Measurements from ENCODE around the gene ADI1.
"Not testable (repeated sequence)": the region's sequence is repeated elsewhere in the genome, so short reads cannot be mapped to it uniquely, and the experiment has no call there.

ADI1 gene

DNA sequence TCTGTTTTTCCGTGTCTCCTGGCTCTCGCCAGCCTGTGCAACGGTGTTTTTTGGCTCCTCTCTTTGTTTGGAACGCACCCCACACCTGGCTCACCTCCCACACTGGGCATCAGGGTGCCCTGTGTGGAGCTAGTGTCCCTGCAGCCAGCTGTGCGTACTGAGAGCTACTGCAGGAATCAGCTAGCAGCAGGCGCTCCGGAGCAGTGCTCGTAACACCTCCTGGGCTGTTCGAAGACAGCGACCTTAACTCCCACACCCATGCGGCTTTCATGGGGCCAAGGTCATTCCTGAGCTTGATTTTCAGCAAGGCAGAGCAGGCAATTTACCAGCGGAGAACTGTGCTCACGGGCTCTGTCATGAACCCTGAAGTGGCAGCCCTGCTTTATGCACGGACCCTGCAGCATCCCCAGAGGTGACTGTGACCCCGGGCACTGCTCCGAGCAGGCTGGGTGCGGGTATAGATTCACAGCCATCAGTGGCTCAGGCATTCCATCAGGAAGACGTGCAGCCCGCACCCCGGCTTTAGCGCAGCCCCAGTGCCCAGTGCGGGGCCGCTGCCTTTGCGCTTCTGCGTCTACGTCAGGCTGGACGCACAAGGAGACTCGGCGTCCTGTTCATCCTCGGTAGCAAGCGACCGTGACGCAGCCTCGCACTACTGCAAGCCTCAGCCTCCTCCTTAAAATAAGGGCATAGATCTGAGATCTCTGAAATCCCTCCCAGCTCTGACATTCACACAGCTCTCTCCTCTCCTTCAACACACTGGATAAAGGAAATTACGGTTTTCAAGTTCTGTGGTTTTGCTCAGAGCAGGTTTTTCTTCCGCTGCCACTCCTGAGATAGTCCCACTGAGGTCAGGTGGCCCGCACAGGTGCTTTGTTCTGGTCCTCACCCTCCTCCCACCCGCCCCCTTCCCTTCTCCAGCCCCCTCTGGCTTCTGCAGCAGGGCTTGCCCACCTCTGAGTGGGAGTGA lies 58.2 kb downstream of the ADI1 start:
- no peak for DNase-seq

- DNase-seq = no peak
Measured at GRCh38 chr2:3460156-3460555, 59.2 kb downstream of the ADI1 start.

GRCh38 chr2:3459185-3460015 lies 59.9 kb downstream of the ADI1 start:
- DNase-seq = no peak

DNA sequence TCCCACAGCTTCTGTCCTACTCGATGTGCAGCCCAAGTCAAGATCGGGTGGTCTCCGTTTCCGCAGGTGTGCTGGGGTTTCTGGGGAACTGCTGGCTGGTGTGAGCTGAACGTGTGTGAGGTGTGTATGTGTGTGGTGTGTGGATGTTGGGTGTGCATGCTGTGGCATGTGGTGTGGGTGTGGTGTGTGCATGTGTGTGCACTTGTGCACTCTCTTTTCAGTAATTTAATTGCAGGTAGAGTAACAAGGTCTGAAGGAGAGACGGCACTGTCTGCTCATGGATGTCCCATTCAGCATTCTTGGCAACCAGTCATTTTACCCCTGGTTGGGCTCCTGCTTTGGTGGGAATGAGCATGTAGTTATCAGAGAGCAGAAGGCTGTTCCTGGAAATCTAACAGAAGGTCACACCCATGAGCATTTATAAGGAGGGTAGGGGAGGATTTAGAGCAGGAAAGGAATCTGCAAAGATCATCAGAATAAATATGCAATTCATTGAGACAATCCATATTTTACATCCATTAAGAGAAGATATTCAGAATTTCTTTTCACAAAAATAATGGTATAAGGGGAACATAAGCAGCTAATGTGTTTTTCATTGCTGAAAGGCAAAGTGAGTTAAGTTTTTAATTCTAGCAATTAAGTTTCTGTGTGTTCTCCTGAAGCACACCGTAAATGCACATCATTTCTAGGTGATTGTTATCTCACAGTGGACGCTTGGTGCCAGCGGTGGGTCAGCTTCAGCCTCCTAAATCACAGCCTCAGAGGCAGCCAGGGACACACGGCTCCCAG lies 60.7 kb downstream of the ADI1 start:
- no peak for DNase-seq

DNA sequence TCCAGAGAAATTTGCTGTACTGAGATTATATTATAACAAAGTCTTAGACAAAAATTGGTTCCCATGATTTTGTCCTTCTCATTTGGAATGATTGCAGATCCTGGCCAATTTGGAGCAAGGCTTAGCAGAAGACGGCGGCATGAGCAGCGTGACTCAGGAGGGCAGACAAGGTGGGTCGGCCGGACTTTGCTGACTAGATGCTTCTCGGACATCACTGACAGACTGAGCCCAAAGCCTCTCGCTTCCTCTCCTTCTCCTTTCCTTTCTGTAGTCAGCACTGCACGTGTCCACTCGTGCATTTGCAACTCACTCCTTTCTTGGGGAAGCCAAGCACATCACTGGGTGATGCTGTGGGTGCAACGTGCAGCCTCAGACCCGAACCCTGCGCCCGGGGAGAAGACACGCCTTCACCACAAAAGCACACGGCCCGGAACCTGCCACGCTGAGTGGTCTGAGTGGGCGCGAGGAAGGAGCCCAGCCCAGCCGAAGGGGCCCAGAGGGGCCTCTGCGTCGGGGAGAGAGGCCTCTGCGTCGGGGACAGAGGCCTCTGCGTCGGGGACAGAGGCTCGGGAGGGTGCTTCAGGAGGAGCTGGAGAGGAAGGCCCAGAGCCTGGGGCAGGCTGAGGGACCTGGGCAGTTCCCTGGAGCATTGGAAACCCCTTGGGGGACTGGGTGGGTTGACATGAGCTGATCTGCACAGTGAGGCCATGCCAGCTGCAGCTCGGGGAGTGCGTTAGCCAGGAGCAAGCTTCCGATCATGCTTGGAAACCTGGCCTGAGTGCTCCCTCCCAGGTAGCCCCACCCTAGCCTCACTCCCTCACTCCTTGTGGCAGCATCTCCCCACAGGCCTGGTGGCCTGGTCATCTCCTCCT lies 61.6 kb downstream of the ADI1 start:
- no peak for DNase-seq

DNA sequence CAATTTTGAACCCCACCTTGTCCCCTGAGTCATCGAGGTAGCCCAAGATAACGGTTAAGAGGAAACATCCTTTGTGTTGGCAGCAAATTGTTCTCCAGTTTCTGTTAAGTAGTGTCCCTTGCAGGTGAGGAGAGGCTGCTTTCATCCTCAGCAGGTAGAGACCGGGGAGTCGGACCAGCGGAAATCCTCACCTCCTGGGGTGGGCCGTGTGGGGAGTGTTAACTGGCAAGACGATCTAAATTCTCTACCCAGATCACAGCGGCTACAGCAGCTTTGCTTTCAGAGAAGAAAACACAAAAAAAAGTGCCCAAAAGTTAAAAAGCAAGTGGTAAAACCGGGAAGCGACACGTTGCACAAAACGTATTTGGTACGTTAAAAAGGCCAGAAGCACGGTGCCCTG lies 63.2 kb downstream of the ADI1 start:
- no peak for DNase-seq

- no peak for DNase-seq
Measured at GRCh38 chr2:3454802-3455201, 64.5 kb downstream of the ADI1 start.

GRCh38 chr2:3454005-3454404 lies 65.3 kb downstream of the ADI1 start:
- DNase-seq = not testable (repeated sequence)

GRCh38 chr2:3453190-3453999 lies 65.9 kb downstream of the ADI1 start:
- DNase-seq = no peak

- no peak for DNase-seq
Measured at GRCh38 chr2:3451926-3452671, 67.2 kb downstream of the ADI1 start.

DNA sequence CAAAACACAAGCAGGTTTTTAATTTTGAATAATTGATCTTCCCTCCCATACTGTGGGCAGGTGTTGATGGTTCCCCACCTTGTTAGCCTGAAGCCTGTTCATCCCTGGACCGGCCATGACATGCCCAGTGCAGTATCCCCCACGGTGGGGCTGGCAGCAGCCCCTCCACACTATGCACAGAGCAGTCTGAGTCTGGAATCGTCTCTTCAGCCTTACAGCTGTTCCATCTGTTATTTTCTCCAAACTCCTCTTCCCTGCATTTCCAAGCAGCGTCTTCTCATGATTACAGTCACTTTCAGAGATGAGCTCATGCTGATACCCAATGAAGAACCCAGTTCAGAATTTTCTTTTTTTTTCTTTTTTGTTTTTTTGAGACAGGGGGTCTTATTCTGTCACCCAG lies 68.2 kb downstream of the ADI1 start:
- no peak for DNase-seq

DNA sequence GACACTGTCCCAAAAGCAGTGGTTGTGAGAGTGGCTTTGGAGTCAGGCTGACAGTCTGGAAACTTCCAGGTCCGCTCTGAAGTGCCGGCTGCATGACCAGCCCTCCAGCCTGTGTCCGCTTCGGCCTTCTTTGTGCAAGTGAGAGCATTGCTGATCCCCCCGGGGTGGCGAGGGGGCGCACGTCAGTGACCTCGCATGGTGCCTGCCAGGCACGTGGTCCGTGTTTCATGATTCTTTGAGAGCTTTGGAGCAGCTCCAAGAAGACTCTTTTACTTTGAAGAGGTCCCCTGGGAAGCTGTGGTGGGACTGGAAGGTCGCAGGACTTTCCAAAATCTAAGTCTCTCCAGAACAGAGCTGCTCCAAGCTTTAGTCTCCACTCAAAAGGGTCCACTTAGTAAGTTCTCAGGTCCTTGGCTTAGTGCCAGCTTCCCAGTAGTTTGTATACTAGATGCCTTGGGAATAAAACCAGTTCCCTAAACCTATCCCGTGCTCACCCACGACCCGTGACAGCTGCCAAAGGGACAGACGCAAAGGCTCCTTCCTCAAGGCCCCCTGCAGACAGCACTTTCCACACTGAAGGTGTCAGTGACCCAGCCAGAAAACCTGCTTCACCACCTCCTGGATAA lies 68.8 kb downstream of the ADI1 start:
- no peak for DNase-seq

GRCh38 chr2:3449936-3450335 lies 69.4 kb downstream of the ADI1 start:
- DNase-seq = no peak

- DNase-seq = no peak
Measured at GRCh38 chr2:3449086-3449485, 70.2 kb downstream of the ADI1 start.

DNA sequence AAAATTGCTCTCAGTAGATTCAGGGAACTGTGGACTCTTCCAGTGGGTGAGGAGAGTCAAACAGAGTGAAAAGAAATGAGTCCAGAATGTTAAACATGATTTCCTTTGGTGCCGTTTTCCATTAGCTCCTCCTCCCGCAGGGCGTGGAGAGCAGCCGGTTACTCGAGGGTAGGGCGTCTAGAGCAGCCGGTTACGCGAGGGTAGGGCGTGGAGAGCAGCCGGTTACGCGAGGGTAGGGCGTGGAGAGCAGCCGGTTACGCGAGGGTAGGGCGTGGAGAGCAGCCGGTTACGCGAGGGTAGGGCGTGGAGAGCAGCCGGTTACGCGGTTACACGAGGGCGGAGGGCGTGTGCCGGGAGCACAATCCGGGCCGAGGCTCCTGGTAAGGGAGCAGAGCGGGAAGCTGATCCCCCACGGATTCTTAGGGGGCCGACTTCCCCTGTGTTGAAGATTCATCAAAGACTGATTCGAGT lies 70.9 kb downstream of the ADI1 start:
- DNase-seq = not testable (repeated sequence)

- no peak for DNase-seq
Measured at GRCh38 chr2:3447789-3448317, 71.5 kb downstream of the ADI1 start.

Measured in SW 1271 (cell line).